HL-60 (cell line): ENCODE results near the gene SH2B3.

Experiments
- CTCF ChIP-seq: IDR thresholded peaks from one replicate; pipeline ENCODE4 v1.5.1; 2011; ENCODE audit warnings: low read length, control low read depth, inconsistent platforms; ENCODE audit not compliant: insufficient read depth
- POLR2AphosphoS5 ChIP-seq: IDR thresholded peaks from 2 replicates; pipeline ENCODE4 v1.6.1; 2012; ENCODE audit warnings: low read depth
- REST ChIP-seq: IDR thresholded peaks from 2 replicates; pipeline ENCODE4 v1.6.1; 2012; ENCODE audit warnings: low read depth; ENCODE audit not compliant: insufficient replicate concordance
- SPI1 ChIP-seq: IDR thresholded peaks from 2 replicates; pipeline ENCODE4 v1.6.1; 2012; ENCODE audit warnings: low read depth, mild to moderate bottlenecking, borderline replicate concordance

GRCh38 chr12:111369496-111370220 lies 36.1 kb upstream of the SH2B3 start:
- TF ChIP-seq CTCF = no peak
- TF ChIP-seq POLR2AphosphoS5 = no peak
- no peak for TF ChIP-seq SPI1
- no peak for TF ChIP-seq REST
